Hepatocyte (in vitro differentiated cells): ENCODE results near the gene DISC1.

Experiments used
- CTCF ChIP-seq: fragments of 200-600 bp; sonication (generic); IDR thresholded peaks from 2 replicates; pipeline ENCODE4 v1.5.1; 2016; ENCODE audit warnings: antibody characterized with exemption, mild to moderate bottlenecking; ENCODE audit not compliant: poor library complexity
- EZH2 ChIP-seq: fragments of 200-600 bp; sonication (generic); IDR thresholded peaks from 2 replicates; pipeline ENCODE4 v1.6.1; 2016; ENCODE audit warnings: antibody characterized with exemption, mild to moderate bottlenecking, borderline replicate concordance

GRCh38 chr1:231844986-231845502 lies 218.5 kb downstream of the DISC1 start:
- TF ChIP-seq EZH2 (no peak), CTCF (peak; percentile 16)
